ENCODE measurements around the gene CCDC188.

CCDC188 gene

DNA sequence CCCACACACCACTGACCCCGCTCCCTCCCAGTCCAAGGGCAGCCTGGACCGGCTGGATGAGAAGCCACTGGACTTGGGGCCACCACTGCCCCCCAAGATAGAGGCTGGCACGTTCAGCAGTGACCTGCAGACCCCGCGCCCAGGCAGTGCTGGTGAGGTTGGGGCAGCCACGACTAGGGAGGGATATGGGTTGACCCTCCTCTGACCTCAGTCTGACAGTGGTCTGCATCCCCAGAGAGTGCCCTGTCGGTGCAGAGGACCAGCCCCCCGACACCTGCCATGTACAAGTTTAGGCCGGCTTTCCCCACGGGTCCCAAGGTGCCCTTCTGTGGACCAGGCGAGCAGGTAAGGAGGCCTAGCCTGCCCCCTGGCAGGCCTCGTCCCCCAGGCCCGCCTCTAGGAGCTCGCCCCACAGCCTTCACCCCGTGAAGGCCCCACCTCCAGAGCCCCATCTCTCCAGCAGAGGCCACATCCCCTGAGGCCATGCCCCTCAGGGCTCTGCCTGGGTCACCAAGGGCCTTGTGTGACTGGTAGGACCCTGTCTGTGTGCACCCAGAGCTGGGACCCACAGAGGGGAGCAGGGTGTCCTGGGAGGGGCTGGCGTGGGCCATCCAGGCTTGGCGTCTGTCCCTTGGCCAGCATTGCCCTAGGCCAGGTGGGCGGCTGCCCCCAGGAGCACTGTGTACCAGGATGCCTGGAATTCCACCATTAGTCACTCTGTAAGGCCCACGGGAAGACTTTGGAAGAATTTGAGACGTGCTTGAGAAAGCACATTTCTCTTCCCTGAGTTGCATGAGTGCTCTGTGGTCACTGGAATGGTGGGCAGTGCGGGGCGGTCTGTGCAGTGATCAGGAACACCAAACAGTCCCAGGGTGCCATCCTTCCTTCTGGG is 9.4 kb downstream of the CCDC188 start:
- H3K9me3 ChIP-seq (ENCODE audit: control insufficient read depth, low read length): no peaks in the 10 kb centered on the region
- H3K4me1 ChIP-seq (ENCODE audit: control insufficient read depth, insufficient read depth, low read length): peaks cover 8% of the 10 kb centered on the region
- H3K4me3 ChIP-seq (ENCODE audit: low read length): no peak overlapping the region
- no peaks in the 10 kb centered on the region for H3K27me3 ChIP-seq (ENCODE audit: control insufficient read depth, insufficient read depth, low read length)
- no peaks in the 10 kb centered on the region for H3K36me3 ChIP-seq (ENCODE audit: control insufficient read depth, insufficient read depth, low read length)
- no peak overlapping the region for H3K9ac ChIP-seq (ENCODE audit: low read length)

DNA sequence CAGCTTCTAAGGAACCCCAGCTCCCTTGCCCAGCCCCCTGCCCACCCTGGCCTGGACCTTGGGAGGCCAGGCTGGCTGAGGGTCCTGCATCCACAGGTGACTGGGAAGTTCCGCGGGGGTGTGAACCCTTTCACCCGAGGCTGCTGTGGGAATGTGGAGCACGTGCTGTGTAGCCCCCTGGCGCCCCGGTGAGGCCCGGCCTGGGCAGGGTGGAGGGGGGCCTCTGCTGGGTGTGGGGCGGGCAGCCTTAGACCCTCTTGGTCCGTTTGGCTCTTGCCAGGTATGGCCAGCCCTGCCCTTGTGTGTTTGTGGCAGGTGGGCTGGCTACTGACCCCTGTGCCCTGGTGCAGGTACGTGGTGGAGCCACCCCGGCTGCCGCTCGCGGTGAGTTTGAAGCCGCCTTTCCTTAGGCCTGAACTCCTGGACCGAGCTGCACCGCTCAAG is 10.3 kb downstream of the CCDC188 start:
- Histone ChIP-seq H3K27me3 (ENCODE audit: control insufficient read depth, insufficient read depth, low read length) (no peaks in the 10 kb centered on the region), H3K4me1 (ENCODE audit: control insufficient read depth, insufficient read depth, low read length) (peaks cover 8% of the 10 kb centered on the region), H3K9me3 (ENCODE audit: control insufficient read depth, low read length) (no peaks in the 10 kb centered on the region), H3K9ac (ENCODE audit: low read length) (no peak overlapping the region), H3K36me3 (ENCODE audit: control insufficient read depth, insufficient read depth, low read length) (no peaks in the 10 kb centered on the region), H3K4me3 (ENCODE audit: low read length) (no peak overlapping the region)

DNA sequence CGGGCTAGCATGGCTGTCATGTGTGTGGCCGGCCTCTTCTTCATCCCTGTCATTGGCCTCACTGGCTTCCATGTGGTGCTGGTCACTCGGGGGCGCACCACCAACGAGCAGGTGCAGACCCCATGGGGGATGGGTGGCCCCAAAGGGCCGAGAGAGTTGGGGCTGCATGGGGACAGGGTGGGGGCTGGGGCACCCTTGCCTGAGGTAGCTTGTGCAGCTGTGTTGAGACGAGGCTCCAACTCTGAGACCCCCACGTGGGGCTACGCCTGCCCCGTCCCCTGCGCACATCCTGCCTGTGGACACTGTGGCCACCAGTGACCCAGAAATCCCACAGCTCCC is 10.8 kb downstream of the CCDC188 start:
- Histone ChIP-seq H3K27me3 (ENCODE audit: control insufficient read depth, insufficient read depth, low read length) (no peaks in the 10 kb centered on the region), H3K9me3 (ENCODE audit: control insufficient read depth, low read length) (no peaks in the 10 kb centered on the region), H3K4me1 (ENCODE audit: control insufficient read depth, insufficient read depth, low read length) (peaks cover 12% of the 10 kb centered on the region), H3K36me3 (ENCODE audit: control insufficient read depth, insufficient read depth, low read length) (no peaks in the 10 kb centered on the region), H3K9ac (ENCODE audit: low read length) (no peak overlapping the region), H3K4me3 (ENCODE audit: low read length) (no peak overlapping the region)

DNA sequence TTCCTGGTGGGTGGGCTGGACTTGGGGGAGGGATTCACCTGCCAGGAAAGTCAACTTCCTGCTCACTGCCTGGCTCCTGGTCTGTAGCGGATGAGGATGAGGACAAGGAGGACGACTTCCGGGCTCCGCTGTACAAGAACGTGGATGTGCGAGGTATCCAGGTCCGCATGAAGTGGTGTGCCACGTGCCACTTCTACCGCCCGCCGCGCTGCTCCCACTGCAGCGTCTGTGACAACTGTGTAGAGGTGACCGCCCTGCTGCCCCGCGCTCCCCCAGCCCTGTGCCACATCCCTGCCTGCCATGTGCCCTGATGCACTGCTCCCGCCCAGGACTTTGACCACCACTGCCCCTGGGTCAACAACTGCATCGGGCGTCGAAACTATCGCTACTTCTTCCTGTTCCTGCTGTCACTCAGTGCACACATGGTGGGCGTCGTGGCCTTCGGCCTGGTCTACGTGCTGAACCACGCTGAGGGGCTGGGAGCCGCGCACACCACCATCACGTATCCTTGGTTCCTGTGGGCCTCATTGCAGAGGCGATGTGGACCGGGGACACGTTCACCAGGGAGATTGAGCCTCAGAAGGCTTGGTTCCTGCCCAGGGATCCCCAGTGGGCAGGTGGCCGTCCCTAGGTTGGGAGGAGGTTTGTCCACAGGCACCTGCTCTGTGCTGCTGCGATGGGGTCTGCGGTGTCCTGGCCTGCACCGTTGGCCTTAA is 11.3 kb downstream of the CCDC188 start:
- Histone ChIP-seq H3K9ac (ENCODE audit: low read length) (no peak overlapping the region), H3K36me3 (ENCODE audit: control insufficient read depth, insufficient read depth, low read length) (no peaks in the 10 kb centered on the region), H3K9me3 (ENCODE audit: control insufficient read depth, low read length) (no peaks in the 10 kb centered on the region), H3K4me3 (ENCODE audit: low read length) (no peak overlapping the region), H3K4me1 (ENCODE audit: control insufficient read depth, insufficient read depth, low read length) (peaks cover 13% of the 10 kb centered on the region), H3K27me3 (ENCODE audit: control insufficient read depth, insufficient read depth, low read length) (no peaks in the 10 kb centered on the region)

DNA sequence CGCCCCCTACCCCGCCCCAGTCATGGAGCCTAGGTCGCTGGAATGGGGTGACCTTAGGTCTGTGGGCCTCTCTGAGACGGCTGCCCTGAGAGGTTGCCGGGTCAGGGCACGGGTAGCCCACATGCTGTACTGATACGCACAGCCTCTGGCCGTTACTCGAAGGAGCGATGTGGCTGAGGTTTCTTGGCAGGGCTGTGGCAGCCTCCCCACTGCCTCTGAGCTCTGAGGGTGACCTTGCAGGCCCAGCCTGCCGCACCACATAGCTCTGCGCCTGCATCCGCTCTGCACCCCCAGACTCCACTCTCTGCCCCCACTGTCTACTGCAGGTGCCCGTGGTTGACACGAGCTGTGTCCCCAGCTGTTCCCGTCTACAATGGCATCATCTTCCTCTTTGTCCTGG is 12.0 kb downstream of the CCDC188 start:
- Histone ChIP-seq H3K9me3 (ENCODE audit: control insufficient read depth, low read length) (no peaks in the 10 kb centered on the region), H3K9ac (ENCODE audit: low read length) (no peak overlapping the region), H3K4me1 (ENCODE audit: control insufficient read depth, insufficient read depth, low read length) (peaks cover 15% of the 10 kb centered on the region), H3K4me3 (ENCODE audit: low read length) (no peak overlapping the region), H3K36me3 (ENCODE audit: control insufficient read depth, insufficient read depth, low read length) (no peaks in the 10 kb centered on the region), H3K27me3 (ENCODE audit: control insufficient read depth, insufficient read depth, low read length) (no peaks in the 10 kb centered on the region)

DNA sequence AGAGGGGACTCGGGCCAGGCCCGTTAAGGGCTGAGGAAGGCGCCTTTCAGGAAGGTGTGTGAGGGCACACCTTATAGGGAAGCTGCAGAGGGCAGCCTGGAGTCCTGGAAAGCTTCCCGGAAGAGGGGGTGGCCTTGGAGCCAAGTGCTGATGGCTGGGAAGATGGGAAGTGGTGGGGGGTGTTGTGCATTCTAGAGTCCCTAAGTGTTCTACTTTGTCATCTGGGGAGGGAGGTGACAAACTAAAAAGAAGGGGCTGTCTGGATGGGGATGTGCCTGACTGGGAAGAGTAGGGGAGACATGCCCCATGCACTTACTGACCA is 12.5 kb downstream of the CCDC188 start:
- Histone ChIP-seq H3K9ac (ENCODE audit: low read length) (no peak overlapping the region), H3K4me1 (ENCODE audit: control insufficient read depth, insufficient read depth, low read length) (peaks cover 17% of the 10 kb centered on the region), H3K36me3 (ENCODE audit: control insufficient read depth, insufficient read depth, low read length) (no peaks in the 10 kb centered on the region)

DNA sequence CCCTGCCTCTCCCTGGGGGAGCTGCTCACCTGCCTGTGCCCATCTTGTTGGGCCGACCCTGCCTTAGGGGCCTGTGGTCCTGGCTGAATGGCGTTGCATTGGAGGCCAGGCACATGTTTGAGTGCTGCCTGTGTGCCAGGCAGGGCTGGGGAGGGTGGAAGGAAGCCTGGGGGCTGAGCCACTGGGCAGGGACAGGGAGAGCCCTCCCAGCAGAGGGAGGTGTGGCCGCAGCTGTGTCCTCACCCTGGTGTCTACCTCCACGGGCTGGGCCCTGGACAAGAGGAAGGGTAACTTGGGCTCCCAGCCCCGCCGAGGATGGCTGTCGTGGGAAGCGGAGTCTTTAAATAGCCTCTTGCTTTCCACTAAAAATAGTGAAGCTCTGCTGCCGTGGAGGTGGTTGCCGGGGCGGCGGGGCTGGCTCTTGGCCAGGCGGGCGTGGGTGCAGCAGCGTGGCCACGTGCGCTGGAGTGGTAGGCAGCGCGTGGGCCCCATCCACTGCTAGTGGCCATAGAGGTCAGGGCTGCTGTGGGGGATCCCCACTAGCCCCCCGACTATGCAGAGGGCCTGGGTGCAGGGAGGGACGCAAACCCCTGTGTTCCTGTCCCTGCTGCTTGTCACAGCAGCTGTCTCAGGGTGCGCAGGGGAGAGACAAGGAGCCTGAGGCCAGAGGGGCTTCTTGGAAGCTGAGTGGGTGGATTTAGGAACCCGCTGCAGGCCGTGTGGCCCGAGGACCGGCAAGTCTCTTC is 13.0 kb downstream of the CCDC188 start:
- Histone ChIP-seq H3K36me3 (ENCODE audit: control insufficient read depth, insufficient read depth, low read length) (no peaks in the 10 kb centered on the region), H3K4me1 (ENCODE audit: control insufficient read depth, insufficient read depth, low read length) (peaks cover 19% of the 10 kb centered on the region), H3K9me3 (ENCODE audit: control insufficient read depth, low read length) (no peaks in the 10 kb centered on the region), H3K27me3 (ENCODE audit: control insufficient read depth, insufficient read depth, low read length) (no peaks in the 10 kb centered on the region), H3K9ac (ENCODE audit: low read length) (no peak overlapping the region), H3K4me3 (ENCODE audit: low read length) (no peak overlapping the region)

More for the DNA sequence above, 12.5 kb downstream of the CCDC188 start:
- Histone ChIP-seq H3K27me3 (ENCODE audit: control insufficient read depth, insufficient read depth, low read length) (no peaks in the 10 kb centered on the region), H3K9me3 (ENCODE audit: control insufficient read depth, low read length) (no peaks in the 10 kb centered on the region), H3K4me3 (ENCODE audit: low read length) (no peak overlapping the region)

DNA sequence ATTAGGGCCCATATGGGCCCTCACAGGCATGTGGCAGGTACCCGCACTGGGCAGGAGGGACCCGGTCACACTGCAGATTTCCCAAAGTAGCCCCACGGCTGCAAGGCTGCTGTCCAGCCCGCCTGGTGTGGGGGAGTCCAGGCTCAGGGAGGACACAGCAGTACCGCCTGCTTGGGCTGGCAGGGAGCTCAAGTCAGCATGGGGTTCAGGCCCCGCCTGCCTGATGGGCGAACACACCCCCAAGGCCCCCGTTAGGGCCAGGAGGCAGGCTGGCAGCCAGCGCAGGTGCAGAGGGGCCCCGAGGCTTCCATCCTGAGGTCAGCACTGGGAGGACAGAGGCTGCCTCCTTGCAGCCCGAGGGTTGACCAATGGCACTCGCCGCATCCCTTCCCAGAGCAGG is 13.7 kb downstream of the CCDC188 start:
- Histone ChIP-seq H3K36me3 (ENCODE audit: control insufficient read depth, insufficient read depth, low read length) (no peaks in the 10 kb centered on the region), H3K9ac (ENCODE audit: low read length) (no peak overlapping the region), H3K27me3 (ENCODE audit: control insufficient read depth, insufficient read depth, low read length) (no peaks in the 10 kb centered on the region), H3K4me3 (ENCODE audit: low read length) (no peak overlapping the region), H3K9me3 (ENCODE audit: control insufficient read depth, low read length) (no peaks in the 10 kb centered on the region), H3K4me1 (ENCODE audit: control insufficient read depth, insufficient read depth, low read length) (peaks cover 27% of the 10 kb centered on the region)

DNA sequence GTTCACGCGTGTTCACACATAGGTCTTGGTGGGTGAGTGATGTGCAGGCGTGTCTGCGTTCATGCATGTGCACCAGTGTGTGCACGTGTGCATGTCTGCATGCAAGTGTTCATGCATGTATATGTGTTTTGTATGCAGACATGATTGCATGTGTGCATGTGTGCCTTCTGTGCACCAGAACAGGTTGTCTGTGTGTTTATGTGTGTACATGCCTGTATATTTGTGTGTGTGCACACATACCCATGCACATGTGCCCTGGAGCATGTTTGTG is 14.3 kb downstream of the CCDC188 start:
- Histone ChIP-seq H3K9ac (ENCODE audit: low read length) (no peak overlapping the region), H3K4me1 (ENCODE audit: control insufficient read depth, insufficient read depth, low read length) (peaks cover 27% of the 10 kb centered on the region), H3K4me3 (ENCODE audit: low read length) (no peak overlapping the region), H3K36me3 (ENCODE audit: control insufficient read depth, insufficient read depth, low read length) (no peaks in the 10 kb centered on the region), H3K27me3 (ENCODE audit: control insufficient read depth, insufficient read depth, low read length) (no peaks in the 10 kb centered on the region), H3K9me3 (ENCODE audit: control insufficient read depth, low read length) (no peaks in the 10 kb centered on the region)

DNA sequence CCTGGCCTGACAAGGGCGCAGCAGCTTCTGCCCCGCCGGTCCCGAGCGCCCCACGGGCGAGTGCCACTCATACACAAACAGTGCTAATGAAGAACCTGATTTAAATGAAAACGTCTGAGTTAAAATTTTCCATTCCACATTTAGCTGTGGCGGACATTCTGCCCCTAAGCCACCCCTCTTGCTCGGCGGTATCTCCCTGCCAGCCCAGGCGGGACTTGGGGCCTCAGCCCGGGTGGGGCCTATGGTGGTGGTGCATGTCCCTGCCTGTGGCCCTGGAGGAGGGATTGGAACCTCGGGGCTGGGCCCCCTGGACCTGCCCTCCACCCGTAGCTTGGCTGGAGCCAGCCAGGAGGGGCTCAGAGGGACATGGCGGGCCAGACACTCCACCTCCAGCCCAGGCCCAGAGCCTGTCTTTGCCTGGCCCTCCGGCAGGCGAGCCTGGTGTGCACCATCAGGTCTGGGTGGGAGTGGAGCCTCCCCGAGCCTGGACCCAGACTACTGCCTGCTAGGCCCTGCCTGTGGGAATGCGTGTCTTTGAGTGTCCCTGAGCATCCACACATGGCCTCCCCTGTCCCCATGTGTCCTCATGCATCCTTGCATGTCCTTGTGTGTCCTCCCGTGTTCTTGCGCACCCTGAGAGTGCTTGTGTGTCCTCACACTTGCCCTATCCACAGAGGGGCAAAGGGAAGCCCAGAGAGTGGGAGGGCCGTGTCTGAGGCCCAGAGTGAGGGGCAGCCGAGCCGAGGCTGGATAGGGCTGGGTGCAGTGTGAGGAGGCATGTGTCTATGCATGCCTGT is 14.9 kb downstream of the CCDC188 start:
- H3K36me3 ChIP-seq (ENCODE audit: control insufficient read depth, insufficient read depth, low read length): no peaks in the 10 kb centered on the region
- peaks cover 27% of the 10 kb centered on the region for H3K4me1 ChIP-seq (ENCODE audit: control insufficient read depth, insufficient read depth, low read length)
- no peaks in the 10 kb centered on the region for H3K27me3 ChIP-seq (ENCODE audit: control insufficient read depth, insufficient read depth, low read length)
- no peak overlapping the region for H3K9ac ChIP-seq (ENCODE audit: low read length)
- H3K9me3 ChIP-seq (ENCODE audit: control insufficient read depth, low read length): no peaks in the 10 kb centered on the region
- H3K4me3 ChIP-seq (ENCODE audit: low read length): no peak overlapping the region

DNA sequence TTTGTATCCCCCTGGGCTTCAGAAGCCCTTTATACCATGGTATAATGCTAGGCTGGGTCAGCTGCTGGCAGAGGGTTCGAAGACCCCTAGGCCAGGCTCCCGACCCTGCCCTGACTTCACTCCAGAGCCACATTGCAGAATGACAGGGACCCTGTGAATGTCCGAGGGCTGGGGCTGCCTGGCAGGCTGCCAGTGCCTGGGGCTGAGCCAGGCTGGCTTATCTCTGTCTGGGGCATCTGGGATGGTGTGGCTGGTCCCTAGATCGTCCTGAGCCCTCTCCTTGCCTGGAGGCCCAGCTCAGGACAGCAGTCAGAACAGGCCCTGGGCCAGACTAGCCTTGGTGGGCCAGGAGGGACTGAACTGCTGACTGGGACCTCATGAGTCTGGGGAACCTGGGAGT is 15.6 kb downstream of the CCDC188 start:
- Histone ChIP-seq H3K4me1 (ENCODE audit: control insufficient read depth, insufficient read depth, low read length) (peaks cover 32% of the 10 kb centered on the region), H3K9ac (ENCODE audit: low read length) (no peak overlapping the region), H3K36me3 (ENCODE audit: control insufficient read depth, insufficient read depth, low read length) (no peaks in the 10 kb centered on the region)

More for the DNA sequence above, 15.6 kb downstream of the CCDC188 start:
- Histone ChIP-seq H3K4me3 (ENCODE audit: low read length) (no peak overlapping the region), H3K9me3 (ENCODE audit: control insufficient read depth, low read length) (no peaks in the 10 kb centered on the region), H3K27me3 (ENCODE audit: control insufficient read depth, insufficient read depth, low read length) (no peaks in the 10 kb centered on the region)

All from mucosa of stomach (tissue), 1 donor.